ENCODE results near the gene PACSIN3. TPM values are rescaled to one million over a fixed set of nuclear protein-coding genes. Genes with fewer than 3 reads are reported as not detected.

The PACSIN3 gene
- total RNA-seq, 2 donors from 2014 or later = 4.6 to 10.2 TPM

DNA sequence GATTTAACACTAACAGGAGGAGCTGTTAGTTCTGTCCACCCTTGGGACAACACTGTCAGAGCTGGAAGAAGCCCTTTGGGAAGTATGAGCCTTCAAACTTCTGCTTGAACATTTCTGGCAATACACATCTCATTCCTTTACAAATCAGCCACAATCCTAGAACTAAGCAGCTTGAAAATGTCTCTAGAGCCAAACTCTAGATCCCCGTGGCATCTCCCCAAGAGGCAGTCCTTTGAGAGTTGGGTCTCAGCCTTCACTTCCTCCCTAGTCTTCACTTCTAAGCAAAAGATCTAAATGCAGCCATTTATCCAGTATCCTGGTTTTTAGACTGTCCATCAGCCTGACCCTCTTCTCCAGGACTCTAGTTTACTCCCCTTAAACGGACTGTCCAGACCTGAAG, 36.5 kb downstream of the PACSIN3 start:
- Mint-ChIP-seq H3K36me3 (ENCODE audit: insufficient read depth in 2 of 2) (no peaks in the 10 kb centered on the region), H3K4me3 (no peak overlapping the region), H3K27ac (no peak overlapping the region), H3K4me1 (ENCODE audit: low read depth) (peaks cover 19% of the 10 kb centered on the region), H3K9me3 (no peaks in the 10 kb centered on the region), H3K27me3 (ENCODE audit: low read depth) (no peaks in the 10 kb centered on the region)
- no peak for DNase-seq
- no peak for ATAC-seq (replicated peaks in 1 of 2)

- Mint-ChIP-seq H3K27ac (no peak overlapping the region), H3K9me3 (no peaks in the 10 kb centered on the region), H3K4me1 (ENCODE audit: low read depth) (peaks cover 11% of the 10 kb centered on the region), H3K27me3 (ENCODE audit: low read depth) (no peaks in the 10 kb centered on the region), H3K4me3 (no peak overlapping the region), H3K36me3 (ENCODE audit: insufficient read depth in 2 of 2) (no peaks in the 10 kb centered on the region)
- ATAC-seq (replicated peaks in 1 of 2) (no peak), DNase-seq (no peak)
These were observed 37.2 kb downstream of the PACSIN3 start for GRCh38 chr11:47148903-47149531.

- H3K9me3 Mint-ChIP-seq = no peaks in the 10 kb centered on the region
- DNase-seq (no peak), ATAC-seq (replicated peaks in 1 of 2) (no peak)
- no peaks in the 10 kb centered on the region for H3K36me3 Mint-ChIP-seq (ENCODE audit: insufficient read depth in 2 of 2)
- H3K4me3 Mint-ChIP-seq = no peak overlapping the region
- no peaks in the 10 kb centered on the region for H3K27me3 Mint-ChIP-seq (ENCODE audit: low read depth)
- peaks cover 5% of the 10 kb centered on the region for H3K4me1 Mint-ChIP-seq (ENCODE audit: low read depth)
- H3K27ac Mint-ChIP-seq = no peak overlapping the region
These were observed 38.0 kb downstream of the PACSIN3 start for GRCh38 chr11:47148270-47148669.

DNA sequence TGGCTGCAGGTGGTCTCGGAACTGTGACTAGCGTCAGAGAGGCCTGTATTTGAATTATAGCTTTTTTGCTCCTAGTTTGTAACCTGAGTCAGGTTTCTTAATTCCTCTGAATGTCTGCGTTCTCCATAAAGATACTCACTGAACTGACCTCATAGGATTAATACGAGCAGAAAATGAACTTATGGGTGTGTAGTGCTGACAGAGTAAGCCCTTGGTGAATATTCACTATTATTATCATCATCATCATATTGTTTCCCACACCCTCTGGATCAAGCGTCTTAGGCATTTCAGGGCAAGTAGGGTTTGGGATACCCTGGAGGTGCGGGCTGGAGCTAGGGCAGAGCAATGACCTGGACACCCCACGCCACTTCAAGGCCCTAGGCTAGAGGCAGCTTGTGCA, 38.6 kb downstream of the PACSIN3 start:
- Mint-ChIP-seq H3K27ac (no peak overlapping the region), H3K36me3 (ENCODE audit: insufficient read depth in 2 of 2) (no peaks in the 10 kb centered on the region), H3K27me3 (ENCODE audit: low read depth) (no peaks in the 10 kb centered on the region), H3K4me3 (no peak overlapping the region), H3K4me1 (ENCODE audit: low read depth) (no peaks in the 10 kb centered on the region), H3K9me3 (no peaks in the 10 kb centered on the region)
- ATAC-seq (replicated peaks in 1 of 2) (no peak), DNase-seq (no peak)

DNA sequence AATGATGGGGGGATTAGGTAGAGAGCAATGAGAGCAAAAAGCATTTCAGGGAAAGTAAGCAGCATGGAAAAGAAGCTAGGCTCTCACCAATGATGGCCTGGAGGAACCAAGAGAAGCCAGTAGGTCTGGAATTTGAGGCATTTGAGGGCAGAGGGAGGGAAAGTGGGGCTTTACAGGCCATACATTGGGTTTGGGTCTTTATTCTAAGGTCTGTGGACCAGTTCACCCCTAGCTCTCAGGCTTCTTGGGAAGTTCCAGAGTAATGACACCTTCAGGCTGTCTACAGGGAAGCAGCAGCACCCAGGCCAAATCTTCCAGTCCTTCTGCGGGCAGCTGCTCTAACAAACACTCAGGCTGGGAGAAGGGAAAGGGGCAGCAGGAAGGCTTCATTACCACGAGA, 39.0 kb downstream of the PACSIN3 start:
- Mint-ChIP-seq H3K27me3 (ENCODE audit: low read depth) (no peaks in the 10 kb centered on the region), H3K4me1 (ENCODE audit: low read depth) (no peaks in the 10 kb centered on the region), H3K36me3 (ENCODE audit: insufficient read depth in 2 of 2) (no peaks in the 10 kb centered on the region), H3K9me3 (no peaks in the 10 kb centered on the region), H3K27ac (no peak overlapping the region), H3K4me3 (no peak overlapping the region)
- ATAC-seq (replicated peaks in 1 of 2) (no peak), DNase-seq (no peak)

DNA sequence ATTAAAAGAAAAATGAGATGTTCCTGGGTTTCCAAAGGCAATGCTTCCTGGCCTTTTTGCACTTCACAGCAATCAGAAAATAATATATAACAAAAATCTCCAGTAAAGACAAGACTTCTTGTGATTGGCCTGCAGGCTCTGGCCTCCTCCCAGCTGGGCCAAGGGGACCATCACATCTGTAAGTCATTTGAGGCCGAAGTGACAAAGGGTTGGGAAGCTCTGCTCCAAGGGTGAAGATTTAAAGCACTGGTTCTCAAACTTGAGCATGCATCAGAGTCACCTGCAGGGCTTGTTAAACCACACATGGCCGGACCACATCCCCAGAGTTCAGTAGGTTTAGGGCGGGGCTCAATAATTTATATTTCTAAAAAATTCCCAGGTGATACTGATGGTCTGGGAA, 41.7 kb downstream of the PACSIN3 start:
- DNase-seq (no peak), ATAC-seq (replicated peaks in 1 of 2) (no peak)
- no peaks in the 10 kb centered on the region for H3K9me3 Mint-ChIP-seq
- no peaks in the 10 kb centered on the region for H3K27me3 Mint-ChIP-seq (ENCODE audit: low read depth)
- no peak overlapping the region for H3K27ac Mint-ChIP-seq
- H3K36me3 Mint-ChIP-seq (ENCODE audit: insufficient read depth in 2 of 2) = no peaks in the 10 kb centered on the region
- H3K4me3 Mint-ChIP-seq = no peak overlapping the region
- no peaks in the 10 kb centered on the region for H3K4me1 Mint-ChIP-seq (ENCODE audit: low read depth)

GRCh38 chr11:47143322-47143721, 42.9 kb downstream of the PACSIN3 start:
- ATAC-seq (replicated peaks in 1 of 2) (no peak), DNase-seq (no peak)
- Mint-ChIP-seq H3K4me3 (no peak overlapping the region), H3K27ac (no peak overlapping the region), H3K36me3 (ENCODE audit: insufficient read depth in 2 of 2) (no peaks in the 10 kb centered on the region), H3K27me3 (ENCODE audit: low read depth) (no peaks in the 10 kb centered on the region), H3K9me3 (no peaks in the 10 kb centered on the region), H3K4me1 (ENCODE audit: low read depth) (no peaks in the 10 kb centered on the region)

GRCh38 chr11:47139878-47140277, 46.4 kb downstream of the PACSIN3 start:
- no peaks in the 10 kb centered on the region for H3K4me1 Mint-ChIP-seq (ENCODE audit: low read depth)
- H3K4me3 Mint-ChIP-seq = no peak overlapping the region
- no peaks in the 10 kb centered on the region for H3K9me3 Mint-ChIP-seq

DNA sequence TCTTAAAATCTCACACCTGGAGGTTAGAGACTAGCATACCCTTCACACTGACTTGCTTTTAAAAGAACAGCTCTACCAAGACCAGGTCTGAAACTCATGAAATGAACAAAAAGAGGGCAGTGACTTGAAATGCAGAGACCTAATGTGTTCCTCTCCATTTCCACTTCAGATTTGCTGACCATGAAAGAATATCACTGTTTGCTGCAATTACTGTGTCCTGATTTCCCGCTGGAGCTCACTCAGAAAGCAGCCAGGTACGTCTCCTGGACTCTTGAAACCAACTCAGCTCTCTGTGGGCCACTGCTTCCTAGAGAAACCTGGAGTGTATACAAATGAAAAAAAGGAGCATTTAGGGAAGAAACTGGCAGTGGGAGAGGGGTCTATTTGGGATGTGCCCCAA, 48.8 kb downstream of the PACSIN3 start:
- Mint-ChIP-seq H3K36me3 (ENCODE audit: insufficient read depth in 2 of 2) (no peaks in the 10 kb centered on the region), H3K4me3 (no peak overlapping the region), H3K4me1 (ENCODE audit: low read depth) (no peaks in the 10 kb centered on the region), H3K27me3 (ENCODE audit: low read depth) (no peaks in the 10 kb centered on the region), H3K9me3 (no peaks in the 10 kb centered on the region), H3K27ac (no peak overlapping the region)
- DNase-seq = no peak
- ATAC-seq (replicated peaks in 1 of 2) = no peak

More at GRCh38 chr11:47139878-47140277, 46.4 kb downstream of the PACSIN3 start:
- ATAC-seq (replicated peaks in 1 of 2) (no peak), DNase-seq (no peak)
- Mint-ChIP-seq H3K36me3 (ENCODE audit: insufficient read depth in 2 of 2) (no peaks in the 10 kb centered on the region), H3K27ac (no peak overlapping the region), H3K27me3 (ENCODE audit: low read depth) (no peaks in the 10 kb centered on the region)

DNA sequence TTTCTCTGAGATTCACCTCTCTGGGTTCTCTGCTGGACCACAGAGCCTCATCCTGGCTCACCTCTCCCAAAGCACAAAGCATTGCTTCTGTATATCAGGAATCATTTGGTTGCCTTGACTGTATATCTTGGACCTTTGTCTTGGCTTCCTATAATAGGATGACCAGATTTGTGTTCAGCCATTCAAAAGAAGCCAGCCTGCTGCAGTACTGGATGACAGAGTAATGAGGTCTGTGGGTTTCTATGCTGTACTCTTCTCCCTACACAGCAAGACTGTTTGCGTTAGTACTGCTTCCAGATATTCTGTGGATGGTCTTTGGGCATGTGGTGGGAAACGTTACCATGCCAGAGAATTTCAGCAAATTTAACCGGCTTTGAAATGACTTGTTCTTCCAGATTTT, 49.3 kb downstream of the PACSIN3 start:
- Mint-ChIP-seq H3K4me3 (no peak overlapping the region), H3K36me3 (ENCODE audit: insufficient read depth in 2 of 2) (no peaks in the 10 kb centered on the region), H3K27me3 (ENCODE audit: low read depth) (no peaks in the 10 kb centered on the region), H3K9me3 (no peaks in the 10 kb centered on the region), H3K27ac (no peak overlapping the region), H3K4me1 (ENCODE audit: low read depth) (no peaks in the 10 kb centered on the region)
- DNase-seq (no peak), ATAC-seq (replicated peaks in 1 of 2) (no peak)

DNA sequence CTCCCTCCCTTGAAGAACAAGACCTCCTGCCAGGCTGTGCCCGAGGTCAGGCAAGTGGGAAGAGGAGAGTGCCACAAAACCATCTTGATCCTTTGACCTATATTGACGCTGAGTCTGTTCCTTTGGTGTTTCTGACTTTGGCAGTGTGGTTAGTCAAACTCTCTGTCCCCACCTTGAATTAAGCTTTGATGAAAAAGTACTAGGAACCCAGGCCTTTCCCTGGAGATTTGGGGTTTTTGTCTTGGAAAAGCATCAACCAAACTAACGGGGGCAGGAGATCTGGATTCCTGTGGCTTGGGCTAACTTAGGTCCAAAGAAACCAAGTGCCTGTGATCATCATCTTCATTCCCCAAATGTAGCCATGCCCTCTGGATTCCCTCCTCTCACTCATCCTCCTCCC, 49.9 kb downstream of the PACSIN3 start:
- Mint-ChIP-seq H3K4me1 (ENCODE audit: low read depth) (no peaks in the 10 kb centered on the region), H3K4me3 (no peak overlapping the region), H3K27me3 (ENCODE audit: low read depth) (no peaks in the 10 kb centered on the region), H3K27ac (no peak overlapping the region), H3K36me3 (ENCODE audit: insufficient read depth in 2 of 2) (no peaks in the 10 kb centered on the region), H3K9me3 (no peaks in the 10 kb centered on the region)
- DNase-seq (no peak), ATAC-seq (replicated peaks in 1 of 2) (no peak)

- DNase-seq (no peak), ATAC-seq (replicated peaks in 1 of 2) (no peak)
- Mint-ChIP-seq H3K4me3 (no peak overlapping the region), H3K4me1 (ENCODE audit: low read depth) (no peaks in the 10 kb centered on the region), H3K36me3 (ENCODE audit: insufficient read depth in 2 of 2) (no peaks in the 10 kb centered on the region), H3K27me3 (ENCODE audit: low read depth) (no peaks in the 10 kb centered on the region), H3K27ac (no peak overlapping the region), H3K9me3 (no peaks in the 10 kb centered on the region)
These were observed 53.3 kb downstream of the PACSIN3 start for GRCh38 chr11:47132981-47133380.

DNA sequence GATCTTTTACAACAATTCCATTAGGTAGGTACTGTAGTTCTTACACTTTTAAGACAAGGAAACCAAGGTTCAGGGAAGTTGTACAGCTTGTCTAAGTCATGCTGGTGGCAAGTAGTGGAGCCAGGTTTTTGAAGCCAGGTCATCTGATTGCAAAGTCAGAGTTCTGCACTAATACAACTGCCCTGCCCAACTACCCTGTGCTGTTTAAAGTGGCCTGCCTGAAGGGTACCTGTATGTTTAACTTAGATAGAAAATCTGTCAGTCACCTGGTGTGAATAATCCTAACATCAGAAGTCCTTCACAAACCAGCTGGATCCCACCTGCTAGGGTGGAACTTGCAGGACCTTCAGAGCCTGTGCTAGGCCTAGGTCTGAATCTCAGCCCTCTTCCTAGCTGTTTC, 53.7 kb downstream of the PACSIN3 start:
- DNase-seq (no peak), ATAC-seq (replicated peaks in 1 of 2) (no peak)
- H3K27ac Mint-ChIP-seq = no peak overlapping the region
- no peaks in the 10 kb centered on the region for H3K4me1 Mint-ChIP-seq (ENCODE audit: low read depth)
- no peak overlapping the region for H3K4me3 Mint-ChIP-seq
- H3K27me3 Mint-ChIP-seq (ENCODE audit: low read depth) = no peaks in the 10 kb centered on the region
- H3K9me3 Mint-ChIP-seq = no peaks in the 10 kb centered on the region
- H3K36me3 Mint-ChIP-seq (ENCODE audit: insufficient read depth in 2 of 2) = no peaks in the 10 kb centered on the region

DNA sequence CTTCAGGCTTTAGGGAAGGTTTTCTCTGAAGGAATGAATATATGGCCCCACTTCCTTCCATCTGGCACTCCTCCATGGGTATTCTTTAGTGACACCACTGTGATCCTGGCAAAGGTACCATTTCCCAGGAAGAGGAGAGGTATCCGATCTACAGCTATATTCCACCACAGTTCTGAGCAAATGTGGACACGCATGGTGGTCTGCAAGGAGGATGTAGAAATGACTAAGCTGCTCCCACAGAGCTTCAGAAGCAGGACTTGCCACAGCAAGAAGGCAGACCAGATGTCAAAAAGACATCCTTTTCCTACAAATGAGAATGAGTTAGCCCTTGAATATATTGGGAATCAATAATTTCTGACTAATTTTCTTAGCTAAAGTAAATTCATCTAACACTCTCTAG, 55.1 kb downstream of the PACSIN3 start:
- H3K4me3 Mint-ChIP-seq = no peak overlapping the region
- no peaks in the 10 kb centered on the region for H3K27me3 Mint-ChIP-seq (ENCODE audit: low read depth)
- ATAC-seq (replicated peaks in 1 of 2) (no peak), DNase-seq (no peak)
- no peaks in the 10 kb centered on the region for H3K9me3 Mint-ChIP-seq
- H3K4me1 Mint-ChIP-seq (ENCODE audit: low read depth) = no peaks in the 10 kb centered on the region
- H3K36me3 Mint-ChIP-seq (ENCODE audit: insufficient read depth in 2 of 2) = no peaks in the 10 kb centered on the region
- H3K27ac Mint-ChIP-seq = peak overlapping the region; percentile 30

Measured in activated T-cell treated with anti-CD3 and anti-CD28 coated beads, Interleukin-2, amount 50 U/mL, for 72 hours (primary cell).